RWPE1 (cell line): Measurements from ENCODE around the gene ING3.

Experiments used
- CTCF ChIA-PET: fragments of 350-600 bp; sonication (Branson Sonifier 250); formaldehyde crosslinking; extraction: SDS; loops from one replicate; lab custom pipeline; 2021; lab: Yijun Ruan, JAX
- POLR2A ChIA-PET: fragments of 400-600 bp; formaldehyde crosslinking; extraction: SDS; loops from one replicate; lab custom pipeline; 2020; ENCODE audit warnings: antibody characterized with exemption; ENCODE audit not compliant: low non-redundant PET; lab: Yijun Ruan, JAX
- DNase-seq: peaks from one replicate; pipeline ENCODE4 v3.0.0; 2012; ENCODE audit warnings: low spot score
- H3K27ac ChIP-seq: fragments of 450-650 bp; 2 replicates; pipeline ENCODE4 v1.5.1; 2017
- TF ChIP-seq, protein P1 (sequence below): fragments of 450-650 bp; conservative IDR thresholded peaks from 2 replicates; pipeline ENCODE4 v1.5.1; 2017; ENCODE audit warnings: low read depth, mild to moderate bottlenecking

The ING3 gene

DNA sequence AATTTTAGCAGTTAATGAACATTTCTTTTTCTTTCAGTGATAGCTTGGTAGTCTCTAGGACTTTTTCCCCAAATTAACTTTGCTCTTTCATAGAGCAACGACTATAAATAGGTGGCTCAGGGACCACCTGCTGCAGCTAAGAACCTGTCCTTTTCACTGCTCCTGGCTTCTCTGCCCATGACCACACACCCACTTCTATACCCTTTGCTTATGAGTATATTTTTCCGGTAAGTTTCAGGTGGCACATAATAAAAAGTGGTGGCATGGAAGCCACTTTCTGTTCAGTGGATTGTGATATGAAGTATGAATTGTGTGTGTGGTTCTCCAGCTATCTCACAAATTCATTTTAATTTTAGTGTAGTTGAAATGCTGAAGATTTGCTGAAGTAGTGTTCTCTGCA lies 1.2 kb downstream of the ING3 start:
- CTCF ChIA-PET = no interaction called here
- TF ChIP-seq, protein P1, sequence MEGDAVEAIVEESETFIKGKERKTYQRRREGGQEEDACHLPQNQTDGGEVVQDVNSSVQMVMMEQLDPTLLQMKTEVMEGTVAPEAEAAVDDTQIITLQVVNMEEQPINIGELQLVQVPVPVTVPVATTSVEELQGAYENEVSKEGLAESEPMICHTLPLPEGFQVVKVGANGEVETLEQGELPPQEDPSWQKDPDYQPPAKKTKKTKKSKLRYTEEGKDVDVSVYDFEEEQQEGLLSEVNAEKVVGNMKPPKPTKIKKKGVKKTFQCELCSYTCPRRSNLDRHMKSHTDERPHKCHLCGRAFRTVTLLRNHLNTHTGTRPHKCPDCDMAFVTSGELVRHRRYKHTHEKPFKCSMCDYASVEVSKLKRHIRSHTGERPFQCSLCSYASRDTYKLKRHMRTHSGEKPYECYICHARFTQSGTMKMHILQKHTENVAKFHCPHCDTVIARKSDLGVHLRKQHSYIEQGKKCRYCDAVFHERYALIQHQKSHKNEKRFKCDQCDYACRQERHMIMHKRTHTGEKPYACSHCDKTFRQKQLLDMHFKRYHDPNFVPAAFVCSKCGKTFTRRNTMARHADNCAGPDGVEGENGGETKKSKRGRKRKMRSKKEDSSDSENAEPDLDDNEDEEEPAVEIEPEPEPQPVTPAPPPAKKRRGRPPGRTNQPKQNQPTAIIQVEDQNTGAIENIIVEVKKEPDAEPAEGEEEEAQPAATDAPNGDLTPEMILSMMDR = no peak
- no peak for DNase-seq
- no peak overlapping the region for H3K27ac ChIP-seq
- POLR2A ChIA-PET = no interaction called here

DNA sequence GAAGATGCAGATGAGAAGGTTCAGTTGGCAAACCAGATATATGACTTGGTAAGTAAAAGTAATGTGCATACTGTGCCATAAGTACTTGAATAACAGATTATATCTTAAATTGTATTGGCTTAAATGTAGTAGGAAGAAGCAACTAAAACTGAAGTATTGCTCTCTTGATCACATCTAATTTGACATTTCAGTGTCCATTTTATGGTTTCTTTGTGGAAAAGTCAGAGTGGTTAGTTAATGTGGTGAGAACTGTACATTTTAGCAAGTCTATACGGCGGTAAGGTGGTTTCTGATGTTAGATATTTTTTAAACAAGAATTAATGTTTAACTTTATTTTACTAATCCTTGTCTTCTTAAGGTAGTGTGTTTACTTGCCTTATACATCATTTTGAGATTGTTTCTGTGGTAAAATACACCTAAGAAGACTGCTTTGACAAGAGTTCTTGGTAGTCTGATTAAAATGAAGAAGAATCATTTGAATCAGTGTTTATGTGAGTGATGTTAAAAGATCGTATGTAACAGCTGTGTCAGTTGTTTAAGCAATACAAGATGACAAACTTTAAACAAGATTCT lies 5.1 kb downstream of the ING3 start:
- TF ChIP-seq, protein P1 = no peak
- no peak overlapping the region for H3K27ac ChIP-seq
- ChIA-PET POLR2A (no interaction called here), CTCF (no interaction called here)
- no peak for DNase-seq

DNA sequence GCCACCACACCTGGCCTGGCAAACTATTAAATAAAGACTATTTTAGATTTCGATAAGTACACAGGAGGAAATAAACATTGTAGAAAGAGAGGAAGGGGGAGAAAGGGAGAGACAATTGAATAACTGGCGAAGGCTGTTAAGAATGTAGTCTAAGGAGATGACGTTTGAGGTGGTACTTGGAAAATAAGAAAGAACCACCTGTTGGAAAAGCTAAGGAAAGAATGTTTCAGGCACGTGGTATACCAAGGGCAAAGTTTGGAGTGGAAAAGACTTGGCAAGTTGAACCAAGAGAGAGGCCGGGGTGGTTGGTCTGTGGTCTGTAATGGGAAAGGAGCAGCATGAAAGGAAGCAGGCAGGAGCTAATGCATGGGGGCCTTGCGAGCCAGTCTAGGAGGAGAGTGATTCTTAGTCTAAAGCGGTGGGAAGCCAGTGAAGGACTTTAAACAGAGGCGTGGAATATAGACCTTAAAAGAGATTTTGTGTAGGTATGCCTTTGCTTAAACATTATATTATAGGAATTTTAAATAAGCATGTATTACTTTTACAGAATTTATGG lies 9.4 kb downstream of the ING3 start:
- TF ChIP-seq, protein P1 = no peak
- no peak overlapping the region for H3K27ac ChIP-seq
- CTCF ChIA-PET = no interaction called here
- POLR2A ChIA-PET = no interaction called here
- no peak for DNase-seq

DNA sequence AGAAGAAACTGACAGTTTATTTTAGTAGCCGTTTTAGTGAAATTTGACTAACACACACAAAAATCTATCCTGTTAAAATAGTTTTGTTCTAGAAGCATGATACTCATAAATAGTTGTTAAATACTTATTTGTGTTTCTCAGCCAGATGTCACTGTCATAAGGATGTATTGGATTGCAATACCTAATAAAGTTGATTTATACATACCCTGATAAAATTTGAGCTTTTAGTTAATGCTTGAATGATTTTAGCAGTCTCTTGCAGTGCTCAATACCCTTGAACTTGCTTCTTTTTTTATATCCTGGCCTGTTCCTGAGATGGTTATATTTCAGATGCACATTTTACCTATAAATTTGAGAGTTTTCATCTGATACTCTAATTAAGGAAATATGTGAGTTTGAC lies 10.1 kb downstream of the ING3 start:
- POLR2A ChIA-PET = no interaction called here
- TF ChIP-seq, protein P1 = no peak
- CTCF ChIA-PET = no interaction called here
- H3K27ac ChIP-seq = no peak overlapping the region
- DNase-seq = no peak

DNA sequence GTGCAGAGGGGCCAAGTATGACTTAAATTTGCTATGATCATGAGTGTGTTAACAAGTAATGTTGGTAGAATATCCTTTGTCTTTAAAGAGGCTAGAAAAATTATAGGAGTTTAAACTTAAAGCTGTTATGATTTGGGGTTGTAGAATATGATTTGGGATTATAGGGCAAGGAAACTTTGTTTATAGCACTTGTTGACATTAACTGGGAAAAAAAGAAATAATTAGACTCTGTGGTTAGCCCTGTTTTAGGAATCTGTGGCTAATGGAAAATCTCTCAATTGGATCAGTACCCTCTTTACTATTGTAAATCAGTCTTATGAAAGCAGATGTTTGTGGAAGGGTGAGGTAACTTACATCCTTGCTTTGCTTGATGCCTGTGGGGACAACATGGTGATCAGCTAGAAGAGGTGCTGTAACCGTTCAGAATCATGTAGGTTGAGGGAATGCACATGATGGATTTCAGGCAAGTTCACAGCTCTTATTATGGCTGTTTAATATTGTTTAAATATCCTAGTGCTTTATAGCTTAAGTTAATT lies 11.1 kb downstream of the ING3 start:
- CTCF ChIA-PET = no interaction called here
- POLR2A ChIA-PET = no interaction called here
- no peak for DNase-seq
- TF ChIP-seq, protein P1 = no peak
- no peak overlapping the region for H3K27ac ChIP-seq

DNA sequence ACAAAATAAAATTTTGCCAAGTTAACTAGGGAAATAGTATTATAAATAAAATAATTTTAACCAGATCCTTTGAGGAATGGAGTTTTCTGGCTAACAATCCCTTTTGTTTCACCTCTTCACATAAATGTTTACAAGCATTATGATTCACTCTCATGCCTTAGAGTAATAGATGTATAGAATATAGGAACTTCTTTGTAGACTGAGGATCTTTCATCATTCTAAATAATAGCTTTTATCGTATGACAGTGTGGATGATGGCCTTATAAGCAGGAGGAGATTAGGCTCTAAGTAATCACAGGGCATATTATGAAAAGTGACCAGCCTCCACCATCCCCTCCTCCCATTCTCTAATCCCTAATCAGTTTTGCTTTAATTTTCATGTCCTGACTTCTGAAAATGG lies 13.5 kb downstream of the ING3 start:
- CTCF ChIA-PET = no interaction called here
- no peak for DNase-seq
- TF ChIP-seq, protein P1 = no peak
- POLR2A ChIA-PET = no interaction called here
- no peak overlapping the region for H3K27ac ChIP-seq
